Gastrocnemius medialis (tissue), 4 donors: Measurements from ENCODE around the gene PAK6. TPM values are rescaled to one million over a fixed set of nuclear protein-coding genes. Genes with fewer than 3 reads are reported as not detected.

ENCODE experiments used
- ATAC-seq, 2 donors: fragments of 150-250 bp; one replicate each; pipeline ENCODE4 v1.9.1; 2016
- DNase-seq, 2 donors: peaks; one replicate each; pipeline ENCODE4 v3.0.0-alpha.2; 2019
- H3K27ac ChIP-seq, 4 donors: fragments of 200-600 bp; sonication (generic); 1 replicate in 1 of 4; 2 replicates in 3 of 4; pipeline ENCODE4 v1.5.1; 2016 to 2018; ENCODE audit warnings: mild to moderate bottlenecking in 2 of 4, moderate library complexity in 1 of 4
- H3K27me3 ChIP-seq, 3 donors: fragments of 200-600 bp; sonication (generic) in 2 of 3; 1 replicate in 1 of 3; 2 replicates in 2 of 3; pipeline versions ENCODE4 v1.5.1 to v1.6.0; 2016 to 2019; ENCODE audit warnings: mild to moderate bottlenecking in 1 of 3, moderate library complexity in 1 of 3
- H3K36me3 ChIP-seq, 2 donors: fragments of 200-600 bp; sonication (generic) in 1 of 2; one replicate each; pipeline ENCODE4 v1.5.1; 2017 to 2018
- H3K4me1 ChIP-seq, 2 donors: fragments of 200-600 bp; sonication (generic) in 1 of 2; one replicate each; pipeline ENCODE4 v1.5.1; 2016 to 2017; ENCODE audit warnings: mild to moderate bottlenecking in 2 of 2
- H3K4me3 ChIP-seq, 4 donors: fragments of 200-600 bp; sonication (generic) in 3 of 4; 1 replicate in 1 of 4; 2 replicates in 3 of 4; pipeline ENCODE4 v1.5.1; 2016 to 2019; ENCODE audit warnings: mild to moderate bottlenecking in 2 of 4
- H3K9me3 ChIP-seq, 3 donors: fragments of 200-600 bp; sonication (generic) in 2 of 3; 1 replicate in 1 of 3; 2 replicates in 2 of 3; pipeline ENCODE4 v1.5.1; 2016 to 2019
- POLR2A ChIP-seq, 2 donors: fragments of 450-650 bp; IDR thresholded peaks; one replicate each; pipeline ENCODE4 v1.6.1; 2017; ENCODE audit warnings: antibody characterized with exemption in 2 of 2, mild to moderate bottlenecking in 2 of 2, moderate library complexity in 2 of 2
- in situ Hi-C, 4 donors: fragments of 200-750 bp; cut with MboI; loops; one replicate each; pipeline versions ENCODE4 v1.15.0 to v1.8.0; 2017; ENCODE audit warnings: low sequenced_read_pairs in 4 of 4
- intact Hi-C: fragments of 100-400 bp; cut with DNase I; formaldehyde crosslinking; loops from one replicate; pipeline ENCODE4 v1.15.1; 2023; ENCODE audit warnings: low total_unique reads
- total RNA-seq, 4 donors: library from RNA; depleted of rRNA; stranded (reverse); fragments of >200 nt; gene quantifications; one replicate each; pipeline versions ENCODE4 v1.1.0 to v1.2.3, GENCODE V29; 2016
- TF ChIP-seq, protein P1 (sequence below), 5 experiments: fragments of 450-650 bp in 3 of 5; fragments of 200-600 bp in 2 of 5; sonication (generic) in 2 of 5; IDR thresholded peaks in 4 of 5; conservative IDR thresholded peaks in 1 of 5; 1 replicate in 4 of 5; 2 replicates in 1 of 5; pipeline ENCODE4 v1.5.1; 2016 to 2019; ENCODE audit warnings: antibody characterized with exemption in 5 of 5, mild to moderate bottlenecking in 3 of 5, moderate library complexity in 3 of 5

Gene PAK6
- total RNA-seq, 4 donors from 2014 or later: 1.4 to 2.2 (median 1.5) TPM; not detected in 1

DNA sequence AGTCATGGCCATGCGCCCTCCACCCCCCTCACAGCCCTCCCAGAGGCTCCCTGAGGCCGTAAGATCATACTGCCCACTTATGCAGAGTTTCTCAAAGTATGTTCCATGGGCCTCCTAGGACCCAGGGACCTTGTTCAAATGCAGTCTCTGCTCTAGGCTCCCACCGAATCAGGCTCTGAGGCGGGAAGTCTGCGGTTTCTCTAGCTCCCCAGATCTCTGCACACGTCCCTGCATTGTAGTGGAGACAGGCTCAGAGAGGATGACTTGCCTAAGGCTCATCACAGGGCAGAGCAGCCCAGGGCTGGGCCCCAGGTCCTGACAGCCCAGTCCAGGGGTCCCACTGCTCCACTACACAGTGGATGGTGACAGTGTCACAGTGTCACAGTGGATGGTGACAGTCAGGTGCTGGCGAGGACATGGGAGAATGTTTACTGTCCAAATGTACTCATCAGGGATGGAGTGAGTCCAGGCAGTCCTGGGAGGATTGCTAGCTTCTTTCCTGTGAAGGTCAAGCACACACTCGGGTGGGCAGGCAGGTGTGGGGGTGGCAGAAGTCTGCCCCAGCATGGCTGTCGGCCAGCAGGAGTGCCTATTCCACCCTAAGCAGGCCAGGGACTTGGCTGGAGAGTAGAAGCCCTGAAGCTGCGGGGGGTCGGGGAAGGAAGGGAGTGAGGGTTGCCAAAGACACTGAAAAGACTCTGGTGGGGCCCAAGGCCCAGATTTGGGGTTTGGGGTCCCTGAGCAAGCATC, 31.6 kb downstream of the PAK6 start:
- Histone ChIP-seq H3K4me3 (no peak overlapping the region), H3K27ac (no peak overlapping the region), H3K9me3 (no peaks in the 10 kb centered on the region), H3K27me3 (no peaks in the 10 kb centered on the region), H3K36me3 (no peaks in the 10 kb centered on the region), H3K4me1 (no peaks in the 10 kb centered on the region)
- TF ChIP-seq POLR2A (IDR thresholded peaks at IDR 0.05): no peak
- TF ChIP-seq, protein P1, sequence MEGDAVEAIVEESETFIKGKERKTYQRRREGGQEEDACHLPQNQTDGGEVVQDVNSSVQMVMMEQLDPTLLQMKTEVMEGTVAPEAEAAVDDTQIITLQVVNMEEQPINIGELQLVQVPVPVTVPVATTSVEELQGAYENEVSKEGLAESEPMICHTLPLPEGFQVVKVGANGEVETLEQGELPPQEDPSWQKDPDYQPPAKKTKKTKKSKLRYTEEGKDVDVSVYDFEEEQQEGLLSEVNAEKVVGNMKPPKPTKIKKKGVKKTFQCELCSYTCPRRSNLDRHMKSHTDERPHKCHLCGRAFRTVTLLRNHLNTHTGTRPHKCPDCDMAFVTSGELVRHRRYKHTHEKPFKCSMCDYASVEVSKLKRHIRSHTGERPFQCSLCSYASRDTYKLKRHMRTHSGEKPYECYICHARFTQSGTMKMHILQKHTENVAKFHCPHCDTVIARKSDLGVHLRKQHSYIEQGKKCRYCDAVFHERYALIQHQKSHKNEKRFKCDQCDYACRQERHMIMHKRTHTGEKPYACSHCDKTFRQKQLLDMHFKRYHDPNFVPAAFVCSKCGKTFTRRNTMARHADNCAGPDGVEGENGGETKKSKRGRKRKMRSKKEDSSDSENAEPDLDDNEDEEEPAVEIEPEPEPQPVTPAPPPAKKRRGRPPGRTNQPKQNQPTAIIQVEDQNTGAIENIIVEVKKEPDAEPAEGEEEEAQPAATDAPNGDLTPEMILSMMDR (IDR thresholded peaks at IDR 0.05 in 4 of 5, conservative IDR thresholded peaks at IDR 0.05 in 1 of 5): no peak
- ATAC-seq: no peak
- intact Hi-C loops: loop anchor here (10.0 kb wide), 1 partner anchor 486 kb away; the partner anchor contains the start of gene FSIP1
- DNase-seq: no peak
- in situ Hi-C loops: loop anchor here (5.0 to 10.0 kb wide), 6 partner anchors 48 to 228 kb away; no protein-coding TSS in a partner anchor

DNA sequence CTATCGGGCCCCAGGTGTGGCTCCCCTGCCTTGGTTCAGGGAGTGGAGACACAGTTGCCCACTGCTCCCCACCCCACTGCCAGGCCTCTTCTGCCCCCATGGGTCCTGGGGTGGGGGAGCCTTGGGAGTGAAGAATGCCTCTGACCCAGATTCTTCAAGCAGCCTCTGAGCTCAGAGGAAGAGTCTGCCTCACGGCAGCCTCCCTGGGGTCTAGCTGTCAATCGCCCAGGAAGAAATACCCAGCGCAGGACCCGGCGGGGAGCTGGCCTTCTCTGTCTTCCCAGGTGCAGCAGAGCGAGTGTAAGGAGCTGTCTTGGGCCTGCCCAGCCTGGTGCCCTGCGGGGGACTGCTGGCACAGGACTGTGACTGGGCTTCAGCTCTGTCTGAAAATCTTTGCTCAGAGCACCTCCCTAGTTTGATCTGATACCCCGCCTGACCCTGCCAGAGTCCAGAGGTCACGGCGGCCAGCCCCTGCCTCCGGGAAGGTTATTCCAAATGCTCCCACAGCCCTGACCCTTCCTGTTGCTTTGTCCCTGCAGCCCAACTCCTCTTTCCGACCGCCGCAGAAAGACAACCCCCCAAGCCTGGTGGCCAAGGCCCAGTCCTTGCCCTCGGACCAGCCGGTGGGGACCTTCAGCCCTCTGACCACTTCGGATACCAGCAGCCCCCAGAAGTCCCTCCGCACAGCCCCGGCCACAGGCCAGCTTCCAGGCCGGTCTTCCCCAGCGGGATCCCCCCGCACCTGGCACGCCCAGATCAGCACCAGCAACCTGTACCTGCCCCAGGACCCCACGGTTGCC, 33.0 kb downstream of the PAK6 start:
- intact Hi-C loops: loop anchor here (10.0 kb wide), 1 partner anchor 487 kb away; the partner anchor contains the start of gene FSIP1
- in situ Hi-C loops: loop anchor here (5.0 to 10.0 kb wide), 6 partner anchors 50 to 230 kb away; no protein-coding TSS in a partner anchor
- no peak overlapping the region for H3K27ac ChIP-seq
- H3K27me3 ChIP-seq: no peaks in the 10 kb centered on the region
- DNase-seq (no peak), ATAC-seq (no peak)
- H3K4me3 ChIP-seq: no peak overlapping the region
- no peaks in the 10 kb centered on the region for H3K9me3 ChIP-seq
- no peaks in the 10 kb centered on the region for H3K36me3 ChIP-seq
- no peaks in the 10 kb centered on the region for H3K4me1 ChIP-seq
- TF ChIP-seq POLR2A (IDR thresholded peaks at IDR 0.05): no peak
- TF ChIP-seq, protein P1 (IDR thresholded peaks at IDR 0.05 in 4 of 5, conservative IDR thresholded peaks at IDR 0.05 in 1 of 5): no peak

- Histone ChIP-seq H3K4me1 (no peaks in the 10 kb centered on the region), H3K36me3 (no peaks in the 10 kb centered on the region), H3K27ac (no peak overlapping the region), H3K4me3 (no peak overlapping the region), H3K27me3 (no peaks in the 10 kb centered on the region), H3K9me3 (no peaks in the 10 kb centered on the region)
- no peak for DNase-seq
- no peak for ATAC-seq
- in situ Hi-C loops (loop anchor here (5.0 to 10.0 kb wide), 6 partner anchors 50 to 230 kb away; no protein-coding TSS in a partner anchor), intact Hi-C loops (loop anchor here (10.0 kb wide), 1 partner anchor 488 kb away; the partner anchor contains the start of gene FSIP1)
- TF ChIP-seq, protein P1 (IDR thresholded peaks at IDR 0.05 in 4 of 5, conservative IDR thresholded peaks at IDR 0.05 in 1 of 5): no peak
- no peak for TF ChIP-seq POLR2A (IDR thresholded peaks at IDR 0.05)
These were observed 33.7 kb downstream of the PAK6 start for GRCh38 chr15:40272485-40273056.

- H3K27me3 ChIP-seq: peaks cover 0 to 6% (median under 1%) of the 10 kb centered on the region in 3 donors
- H3K9me3 ChIP-seq: no peaks in the 10 kb centered on the region
- no peaks in the 10 kb centered on the region for H3K4me1 ChIP-seq
- H3K27ac ChIP-seq: no peak overlapping the region
- H3K36me3 ChIP-seq: no peaks in the 10 kb centered on the region
- no peak overlapping the region for H3K4me3 ChIP-seq
- in situ Hi-C loops: loop anchor here (5.0 to 10.0 kb wide), 6 partner anchors 51 to 231 kb away; no protein-coding TSS in a partner anchor
- ATAC-seq: no peak
- intact Hi-C loops: loop anchor here (10.0 kb wide), 1 partner anchor 489 kb away; the partner anchor contains the start of gene FSIP1
- no peak for TF ChIP-seq POLR2A (IDR thresholded peaks at IDR 0.05)
- TF ChIP-seq, protein P1 (IDR thresholded peaks at IDR 0.05 in 4 of 5, conservative IDR thresholded peaks at IDR 0.05 in 1 of 5): no peak
- DNase-seq: no peak
These were observed 34.6 kb downstream of the PAK6 start for GRCh38 chr15:40273428-40273827.
